GM12878 (cell line): Measurements from ENCODE around the gene SVIL. TPM values are rescaled to one million over a fixed set of nuclear protein-coding genes. Genes with fewer than 3 reads are reported as not detected.

Source experiments
- ATAC-seq: fragments of 200-7000 bp; cut with Tn5 transposase; 3 replicates; pipeline ENCODE4 v1.9.1; 2020; ENCODE audit warnings: mild to moderate bottlenecking, moderate library complexity
- BruUV-seq: library from RNA; stranded (reverse); fragments of 400-500 nt; replicated peaks from 2 replicates; lab custom pipeline; 2021; lab: Mats Ljungman, UMichigan
- CTCF ChIA-PET: fragments of 300-600 bp; sonication (Branson Sonifier 250); formaldehyde crosslinking; extraction: SDS; loops from one replicate; lab custom pipeline; 2021; ENCODE audit warnings: inconsistent platforms; lab: Yijun Ruan, JAX
- POLR2A ChIA-PET: fragments of 350-600 bp; formaldehyde crosslinking; extraction: SDS; loops from one replicate; lab custom pipeline; 2021; ENCODE audit warnings: inconsistent platforms; lab: Charles Lee
- RAD21 ChIA-PET: fragments of 300-600 bp; sonication (Branson Sonifier 250); formaldehyde crosslinking; loops from one replicate; lab custom pipeline; 2023; ENCODE audit warnings: antibody characterized with exemption; ENCODE audit not compliant: unreplicated experiment; lab: Charles Lee
- SMC1A ChIA-PET: fragments of 300-600 bp; sonication (Branson Sonifier 250); formaldehyde crosslinking; loops from one replicate; lab custom pipeline; 2023; ENCODE audit not compliant: unreplicated experiment, uncharacterized antibody; lab: Charles Lee
- DNase-seq: peaks from one replicate; pipeline ENCODE4 v3.0.0-alpha.2; 2011; ENCODE audit warnings: low read depth, low spot score
- FAIRE-seq: peaks from 3 replicates; lab custom pipeline; 2011; peaks lifted over from hg19 to GRCh38; lab: Jason Lieb, UNC
- H2AFZ ChIP-seq: 2 replicates; pipeline ENCODE4 v1.6.0; 2011; ENCODE audit warnings: low read depth, low read length, control low read depth; ENCODE audit not compliant: control insufficient read depth
- H3K27ac ChIP-seq: 2 replicates; pipeline ENCODE4 v1.5.1; 2011; ENCODE audit warnings: control low read depth; ENCODE audit not compliant: control insufficient read depth, insufficient read depth
- H3K27me3 ChIP-seq, 2 experiments: replicated peaks in 1 of 2; 2 replicates each; pipeline versions ENCODE4 v1.6.0 to v1.6.1; 2011; ENCODE audit warnings: low read length in 1 of 2; ENCODE audit not compliant: control insufficient read depth in 2 of 2, insufficient read depth in 2 of 2
- H3K36me3 ChIP-seq, 2 experiments: 2 replicates each; pipeline ENCODE4 v1.5.1; 2011; ENCODE audit warnings: low read length in 1 of 2; ENCODE audit not compliant: control insufficient read depth in 2 of 2, insufficient read depth in 2 of 2
- H3K4me1 ChIP-seq: 2 replicates; pipeline ENCODE4 v1.6.1; 2011; ENCODE audit warnings: mild to moderate bottlenecking, low read length, moderate library complexity, mixed read lengths; ENCODE audit not compliant: control insufficient read depth, insufficient read depth
- H3K4me2 ChIP-seq: 2 replicates; pipeline ENCODE4 v1.6.0; 2011; ENCODE audit warnings: control low read depth; ENCODE audit not compliant: control insufficient read depth, insufficient read depth
- H3K4me3 ChIP-seq: fragments of 200-600 bp; sonication (generic); 2 replicates; pipeline ENCODE4 v1.5.1; 2016
- H3K79me2 ChIP-seq: 2 replicates; pipeline ENCODE4 v1.6.0; 2011; ENCODE audit warnings: low read length; ENCODE audit not compliant: control insufficient read depth, insufficient read depth
- H3K9ac ChIP-seq: 2 replicates; pipeline ENCODE4 v1.8.0; 2011; ENCODE audit warnings: low read length, control low read depth, mixed read lengths; ENCODE audit not compliant: control insufficient read depth, insufficient read depth
- H3K9me3 ChIP-seq: replicated peaks from 3 replicates; pipeline ENCODE4 v1.5.1; 2011; ENCODE audit warnings: mild to moderate bottlenecking, low read length; ENCODE audit not compliant: control insufficient read depth, insufficient read depth
- H4K20me1 ChIP-seq: 2 replicates; pipeline ENCODE4 v1.6.0; 2011; ENCODE audit not compliant: control insufficient read depth, insufficient read depth
- ATF7 ChIP-seq: fragments of 450-650 bp; IDR thresholded peaks from 2 replicates; pipeline ENCODE4 v1.6.1; 2016; ENCODE audit warnings: low read depth, mild to moderate bottlenecking
- NBN ChIP-seq: fragments of 450-650 bp; IDR thresholded peaks from 2 replicates; pipeline ENCODE4 v1.6.1; 2016
- NFYA ChIP-seq: IDR thresholded peaks from 2 replicates; pipeline ENCODE4 v1.6.1; 2011; ENCODE audit warnings: low read depth, mild to moderate bottlenecking, low read length, improper control_type of control experiment, borderline replicate concordance
- PML ChIP-seq: IDR thresholded peaks from 2 replicates; pipeline ENCODE4 v1.6.1; 2012; ENCODE audit warnings: low read length, inconsistent platforms
- RELA ChIP-seq: fragments of 450-650 bp; IDR thresholded peaks from 2 replicates; pipeline ENCODE4 v1.8.0; 2014; ENCODE audit warnings: borderline replicate concordance; ENCODE audit not compliant: partially characterized antibody
- RUNX3 ChIP-seq: IDR thresholded peaks from 2 replicates; pipeline ENCODE4 v1.6.1; 2012; ENCODE audit warnings: low read length, inconsistent platforms
- SMAD1 ChIP-seq: fragments of 450-650 bp; IDR thresholded peaks from 2 replicates; pipeline ENCODE4 v1.6.1; 2018; ENCODE audit warnings: mild to moderate bottlenecking, low read depth; ENCODE audit not compliant: partially characterized antibody
- STAT1 ChIP-seq: fragments of 450-650 bp; conservative IDR thresholded peaks from 2 replicates; pipeline ENCODE4 v1.6.1; 2014; ENCODE audit warnings: antibody characterized with exemption, mild to moderate bottlenecking
- WGBS: methylation state at CpG from one replicate; pipeline ENCODE4 v1.1.6; 2016; ENCODE audit warnings: low lambda C conversion rate; ENCODE audit not compliant: insufficient replicate concordance, insufficient coverage; ENCODE audit errors: missing lambda C conversion rate; 5-methylcytosine and 5-hydroxymethylcytosine counted together
- in situ Hi-C: fragments of 300-500 bp; cut with MboI; formaldehyde crosslinking; loops from 9 replicates; pipeline ENCODE4 v1.14.3; 2018; ENCODE audit warnings: mixed read lengths
- intact Hi-C: fragments of 100-400 bp; cut with micrococcal nuclease; formaldehyde crosslinking; loops from one replicate; pipeline ENCODE4 v1.14.2; 2022; ENCODE audit not compliant: unreplicated experiment
- polyA plus RNA-seq, 11 experiments: library from polyadenylated mRNA; depleted of rRNA in 4 of 11; unstranded in 6 of 11; stranded (reverse) in 5 of 11; fragments of >200 nt; fragmentation: Nextera tagmentation in 4 of 11; fragmentation: Illumina TruSeq in 1 of 11; extraction: Ambion mirVana in 4 of 11; extraction: Trizol in 1 of 11; gene quantifications; 1 replicate in 1 of 11; 2 replicates in 10 of 11; pipeline versions ENCODE4 v1.2.1 to v1.2.3, GENCODE V29; 2011 to 2016; ENCODE audit warnings: inconsistent platforms in 2 of 11, missing spikeins in 2 of 11, low read depth in 1 of 11
- total RNA-seq, 4 experiments: library from RNA; depleted of rRNA in 3 of 4; stranded (reverse); fragments of >200 nt in 3 of 4; fragmentation: Illumina TruSeq in 1 of 4; extraction: Trizol in 1 of 4; gene quantifications; 2 replicates each; pipeline versions ENCODE4 v1.2.1 to v1.2.3, GENCODE V29; 2013 to 2021
- TF ChIP-seq, protein P1 (sequence below): IDR thresholded peaks from 2 replicates; pipeline ENCODE4 v1.6.1; 2012; ENCODE audit warnings: improper control_type of control experiment, low read depth, low read length; ENCODE audit not compliant: insufficient replicate concordance
- TF ChIP-seq, protein P2 (sequence below): fragments of 450-650 bp; IDR thresholded peaks from 2 replicates; pipeline ENCODE4 v1.6.1; 2016; ENCODE audit warnings: mild to moderate bottlenecking, moderate library complexity, borderline replicate concordance

Gene SVIL
- total and polyA plus RNA-seq, 10 of the 15 experiments (the other 5 are each of a cell fraction or from before 2014, with no cell fraction given) = 0.22 to 1.9 (median 0.87) TPM

- H3K4me2 ChIP-seq = no peak overlapping the region
- no peaks in the 10 kb centered on the region for H3K79me2 ChIP-seq
- H3K27ac ChIP-seq = no peak overlapping the region
- in situ Hi-C loops (no loop called here), intact Hi-C loops (no loop called here)
- H3K27me3 ChIP-seq = no peaks in the 10 kb centered on the region
- 67% methylated on average over 13 of the region's 13 CpGs for WGBS
- no peak overlapping the region for H3K4me3 ChIP-seq
- H3K9ac ChIP-seq = no peak overlapping the region
- BruUV-seq = no TSS peak
- no peaks in the 10 kb centered on the region for H3K4me1 ChIP-seq
- ChIA-PET CTCF (interaction anchor here (1.3 to 1.4 kb wide), 2 partner anchors 32 to 56 kb away, joined by 3 read pairs; no protein-coding TSS in a partner anchor), SMC1A (no interaction called here), RAD21 (no interaction called here), POLR2A (interaction anchor here (0.7 kb wide), 1 partner anchor 51 kb away, joined by 6 read pairs; no protein-coding TSS in a partner anchor)
- H3K36me3 ChIP-seq = peaks cover 0 to 1% of the 10 kb centered on the region in 2 experiments; a peak in 2 of 4 replicates
- ATAC-seq (0 out of 3 replicates have a peak, but pooled peaks have one; percentile 39), DNase-seq (no peak), FAIRE-seq (no peak)
- no peaks in the 10 kb centered on the region for H3K9me3 ChIP-seq
- H4K20me1 ChIP-seq = no peaks in the 10 kb centered on the region
- H2AFZ ChIP-seq = no peak overlapping the region
- TF ChIP-seq RELA (no peak), ATF7 (no peak), NFYA (no peak), PML (no peak), NBN (no peak), RUNX3 (no peak), SMAD1 (no peak), STAT1 (no peak)
- TF ChIP-seq, protein P1, sequence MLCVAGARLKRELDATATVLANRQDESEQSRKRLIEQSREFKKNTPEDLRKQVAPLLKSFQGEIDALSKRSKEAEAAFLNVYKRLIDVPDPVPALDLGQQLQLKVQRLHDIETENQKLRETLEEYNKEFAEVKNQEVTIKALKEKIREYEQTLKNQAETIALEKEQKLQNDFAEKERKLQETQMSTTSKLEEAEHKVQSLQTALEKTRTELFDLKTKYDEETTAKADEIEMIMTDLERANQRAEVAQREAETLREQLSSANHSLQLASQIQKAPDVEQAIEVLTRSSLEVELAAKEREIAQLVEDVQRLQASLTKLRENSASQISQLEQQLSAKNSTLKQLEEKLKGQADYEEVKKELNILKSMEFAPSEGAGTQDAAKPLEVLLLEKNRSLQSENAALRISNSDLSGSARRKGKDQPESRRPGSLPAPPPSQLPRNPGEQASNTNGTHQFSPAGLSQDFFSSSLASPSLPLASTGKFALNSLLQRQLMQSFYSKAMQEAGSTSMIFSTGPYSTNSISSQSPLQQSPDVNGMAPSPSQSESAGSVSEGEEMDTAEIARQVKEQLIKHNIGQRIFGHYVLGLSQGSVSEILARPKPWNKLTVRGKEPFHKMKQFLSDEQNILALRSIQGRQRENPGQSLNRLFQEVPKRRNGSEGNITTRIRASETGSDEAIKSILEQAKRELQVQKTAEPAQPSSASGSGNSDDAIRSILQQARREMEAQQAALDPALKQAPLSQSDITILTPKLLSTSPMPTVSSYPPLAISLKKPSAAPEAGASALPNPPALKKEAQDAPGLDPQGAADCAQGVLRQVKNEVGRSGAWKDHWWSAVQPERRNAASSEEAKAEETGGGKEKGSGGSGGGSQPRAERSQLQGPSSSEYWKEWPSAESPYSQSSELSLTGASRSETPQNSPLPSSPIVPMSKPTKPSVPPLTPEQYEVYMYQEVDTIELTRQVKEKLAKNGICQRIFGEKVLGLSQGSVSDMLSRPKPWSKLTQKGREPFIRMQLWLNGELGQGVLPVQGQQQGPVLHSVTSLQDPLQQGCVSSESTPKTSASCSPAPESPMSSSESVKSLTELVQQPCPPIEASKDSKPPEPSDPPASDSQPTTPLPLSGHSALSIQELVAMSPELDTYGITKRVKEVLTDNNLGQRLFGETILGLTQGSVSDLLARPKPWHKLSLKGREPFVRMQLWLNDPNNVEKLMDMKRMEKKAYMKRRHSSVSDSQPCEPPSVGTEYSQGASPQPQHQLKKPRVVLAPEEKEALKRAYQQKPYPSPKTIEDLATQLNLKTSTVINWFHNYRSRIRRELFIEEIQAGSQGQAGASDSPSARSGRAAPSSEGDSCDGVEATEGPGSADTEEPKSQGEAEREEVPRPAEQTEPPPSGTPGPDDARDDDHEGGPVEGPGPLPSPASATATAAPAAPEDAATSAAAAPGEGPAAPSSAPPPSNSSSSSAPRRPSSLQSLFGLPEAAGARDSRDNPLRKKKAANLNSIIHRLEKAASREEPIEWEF = no peak
- TF ChIP-seq, protein P2, sequence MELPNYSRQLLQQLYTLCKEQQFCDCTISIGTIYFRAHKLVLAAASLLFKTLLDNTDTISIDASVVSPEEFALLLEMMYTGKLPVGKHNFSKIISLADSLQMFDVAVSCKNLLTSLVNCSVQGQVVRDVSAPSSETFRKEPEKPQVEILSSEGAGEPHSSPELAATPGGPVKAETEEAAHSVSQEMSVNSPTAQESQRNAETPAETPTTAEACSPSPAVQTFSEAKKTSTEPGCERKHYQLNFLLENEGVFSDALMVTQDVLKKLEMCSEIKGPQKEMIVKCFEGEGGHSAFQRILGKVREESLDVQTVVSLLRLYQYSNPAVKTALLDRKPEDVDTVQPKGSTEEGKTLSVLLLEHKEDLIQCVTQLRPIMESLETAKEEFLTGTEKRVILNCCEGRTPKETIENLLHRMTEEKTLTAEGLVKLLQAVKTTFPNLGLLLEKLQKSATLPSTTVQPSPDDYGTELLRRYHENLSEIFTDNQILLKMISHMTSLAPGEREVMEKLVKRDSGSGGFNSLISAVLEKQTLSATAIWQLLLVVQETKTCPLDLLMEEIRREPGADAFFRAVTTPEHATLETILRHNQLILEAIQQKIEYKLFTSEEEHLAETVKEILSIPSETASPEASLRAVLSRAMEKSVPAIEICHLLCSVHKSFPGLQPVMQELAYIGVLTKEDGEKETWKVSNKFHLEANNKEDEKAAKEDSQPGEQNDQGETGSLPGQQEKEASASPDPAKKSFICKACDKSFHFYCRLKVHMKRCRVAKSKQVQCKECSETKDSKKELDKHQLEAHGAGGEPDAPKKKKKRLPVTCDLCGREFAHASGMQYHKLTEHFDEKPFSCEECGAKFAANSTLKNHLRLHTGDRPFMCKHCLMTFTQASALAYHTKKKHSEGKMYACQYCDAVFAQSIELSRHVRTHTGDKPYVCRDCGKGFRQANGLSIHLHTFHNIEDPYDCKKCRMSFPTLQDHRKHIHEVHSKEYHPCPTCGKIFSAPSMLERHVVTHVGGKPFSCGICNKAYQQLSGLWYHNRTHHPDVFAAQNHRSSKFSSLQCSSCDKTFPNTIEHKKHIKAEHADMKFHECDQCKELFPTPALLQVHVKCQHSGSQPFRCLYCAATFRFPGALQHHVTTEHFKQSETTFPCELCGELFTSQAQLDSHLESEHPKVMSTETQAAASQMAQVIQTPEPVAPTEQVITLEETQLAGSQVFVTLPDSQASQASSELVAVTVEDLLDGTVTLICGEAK = no peak
Observed at GRCh38 chr10:29553544-29554250, 81.1 kb downstream of the SVIL start.
